ENCODE measurements around the gene GRIK2. TPM values are rescaled to one million over a fixed set of nuclear protein-coding genes. Genes with fewer than 3 reads are reported as not detected.

GRIK2 gene
- total RNA-seq, 4 donors from 2014 or later: 1.6 to 8.9 (median 8.6) TPM; not detected in 1

- Histone ChIP-seq H3K27me3 (no peaks in the 10 kb centered on the region), H3K4me1 (no peaks in the 10 kb centered on the region), H3K27ac (no peak overlapping the region), H3K36me3 (no peaks in the 10 kb centered on the region), H3K9me3 (no peaks in the 10 kb centered on the region), H3K4me3 (no peak overlapping the region)
- DNase-seq: no peak
- no peak for TF ChIP-seq POLR2A (IDR thresholded peaks at IDR 0.05)
- TF ChIP-seq, protein P1, sequence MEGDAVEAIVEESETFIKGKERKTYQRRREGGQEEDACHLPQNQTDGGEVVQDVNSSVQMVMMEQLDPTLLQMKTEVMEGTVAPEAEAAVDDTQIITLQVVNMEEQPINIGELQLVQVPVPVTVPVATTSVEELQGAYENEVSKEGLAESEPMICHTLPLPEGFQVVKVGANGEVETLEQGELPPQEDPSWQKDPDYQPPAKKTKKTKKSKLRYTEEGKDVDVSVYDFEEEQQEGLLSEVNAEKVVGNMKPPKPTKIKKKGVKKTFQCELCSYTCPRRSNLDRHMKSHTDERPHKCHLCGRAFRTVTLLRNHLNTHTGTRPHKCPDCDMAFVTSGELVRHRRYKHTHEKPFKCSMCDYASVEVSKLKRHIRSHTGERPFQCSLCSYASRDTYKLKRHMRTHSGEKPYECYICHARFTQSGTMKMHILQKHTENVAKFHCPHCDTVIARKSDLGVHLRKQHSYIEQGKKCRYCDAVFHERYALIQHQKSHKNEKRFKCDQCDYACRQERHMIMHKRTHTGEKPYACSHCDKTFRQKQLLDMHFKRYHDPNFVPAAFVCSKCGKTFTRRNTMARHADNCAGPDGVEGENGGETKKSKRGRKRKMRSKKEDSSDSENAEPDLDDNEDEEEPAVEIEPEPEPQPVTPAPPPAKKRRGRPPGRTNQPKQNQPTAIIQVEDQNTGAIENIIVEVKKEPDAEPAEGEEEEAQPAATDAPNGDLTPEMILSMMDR (IDR thresholded peaks at IDR 0.05): no peak
These were observed 289.4 kb downstream of the GRIK2 start for GRCh38 chr6:101682937-101683336.

DNA sequence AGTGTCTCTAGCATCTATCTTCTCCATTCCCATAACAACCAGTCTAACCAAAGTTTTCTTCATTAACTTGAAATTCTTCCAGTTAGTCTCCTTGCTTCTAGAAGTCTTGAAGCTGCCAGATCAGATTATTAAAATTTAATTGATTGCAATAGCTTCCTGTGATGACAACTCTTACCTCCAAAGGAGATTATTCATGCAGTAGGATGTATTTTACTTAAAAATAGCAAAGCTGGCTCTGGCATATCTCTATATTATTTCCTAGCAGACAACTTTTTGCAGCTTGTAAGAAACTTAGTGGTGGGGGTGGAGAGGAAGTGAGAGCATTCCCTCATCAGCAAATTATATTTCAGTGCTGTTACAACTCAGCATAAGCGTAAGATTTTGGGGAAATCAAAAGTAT, 290.4 kb downstream of the GRIK2 start:
- no peaks in the 10 kb centered on the region for H3K27me3 ChIP-seq
- DNase-seq: no peak
- TF ChIP-seq, protein P1 (IDR thresholded peaks at IDR 0.05): no peak
- TF ChIP-seq POLR2A (IDR thresholded peaks at IDR 0.05): no peak
- no peaks in the 10 kb centered on the region for H3K36me3 ChIP-seq
- H3K4me3 ChIP-seq: no peak overlapping the region
- H3K4me1 ChIP-seq: no peaks in the 10 kb centered on the region
- no peaks in the 10 kb centered on the region for H3K9me3 ChIP-seq
- H3K27ac ChIP-seq: no peak overlapping the region

DNA sequence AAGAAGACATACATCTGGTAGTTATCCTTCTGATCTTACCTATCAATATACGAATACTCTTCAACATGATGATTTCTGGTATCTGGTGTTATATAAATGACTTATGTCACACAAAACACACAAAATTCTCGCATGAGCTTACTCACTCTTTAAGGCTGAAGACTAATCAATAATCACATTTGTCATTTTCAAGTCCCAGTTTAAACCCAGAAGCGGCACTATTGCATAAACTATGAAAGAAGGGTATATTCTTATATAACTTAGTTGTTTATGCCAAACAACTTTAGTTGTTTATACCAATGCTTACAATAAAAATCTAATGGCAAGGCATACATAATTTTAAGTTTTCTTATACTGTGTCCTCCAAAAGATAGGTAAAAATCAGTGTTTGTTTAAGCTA, 293.1 kb downstream of the GRIK2 start:
- Histone ChIP-seq H3K9me3 (no peaks in the 10 kb centered on the region), H3K4me1 (no peaks in the 10 kb centered on the region)
- TF ChIP-seq, protein P1 (IDR thresholded peaks at IDR 0.05): no peak
- TF ChIP-seq POLR2A (IDR thresholded peaks at IDR 0.05): no peak

DNA sequence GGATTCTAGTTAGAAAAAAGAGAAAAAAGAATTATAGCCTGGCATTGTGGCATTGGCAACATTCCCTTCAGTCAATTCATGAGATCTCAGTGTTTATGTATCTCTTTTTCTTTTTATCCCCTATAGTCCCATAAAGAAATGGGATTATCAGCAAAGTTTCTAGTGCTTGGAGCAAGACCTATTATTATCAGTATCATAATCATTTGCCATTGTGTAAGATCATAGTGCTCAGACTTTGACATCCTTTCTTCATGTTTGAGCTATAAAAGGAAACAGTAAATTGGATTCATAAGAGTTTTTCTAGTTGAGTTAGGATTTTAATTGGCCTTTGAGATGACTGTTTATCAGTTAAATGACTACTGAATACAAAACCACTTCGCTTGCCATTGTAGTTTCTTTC, 295.6 kb downstream of the GRIK2 start:
- Histone ChIP-seq H3K9me3 (no peaks in the 10 kb centered on the region), H3K27me3 (no peaks in the 10 kb centered on the region), H3K4me1 (no peaks in the 10 kb centered on the region), H3K4me3 (no peak overlapping the region), H3K36me3 (no peaks in the 10 kb centered on the region), H3K27ac (no peak overlapping the region)
- TF ChIP-seq, protein P1 (IDR thresholded peaks at IDR 0.05): no peak
- no peak for TF ChIP-seq POLR2A (IDR thresholded peaks at IDR 0.05)
- DNase-seq: no peak

More for the DNA sequence above, 293.1 kb downstream of the GRIK2 start:
- Histone ChIP-seq H3K4me3 (no peak overlapping the region), H3K36me3 (no peaks in the 10 kb centered on the region), H3K27ac (no peak overlapping the region), H3K27me3 (no peaks in the 10 kb centered on the region)
- DNase-seq: no peak

DNA sequence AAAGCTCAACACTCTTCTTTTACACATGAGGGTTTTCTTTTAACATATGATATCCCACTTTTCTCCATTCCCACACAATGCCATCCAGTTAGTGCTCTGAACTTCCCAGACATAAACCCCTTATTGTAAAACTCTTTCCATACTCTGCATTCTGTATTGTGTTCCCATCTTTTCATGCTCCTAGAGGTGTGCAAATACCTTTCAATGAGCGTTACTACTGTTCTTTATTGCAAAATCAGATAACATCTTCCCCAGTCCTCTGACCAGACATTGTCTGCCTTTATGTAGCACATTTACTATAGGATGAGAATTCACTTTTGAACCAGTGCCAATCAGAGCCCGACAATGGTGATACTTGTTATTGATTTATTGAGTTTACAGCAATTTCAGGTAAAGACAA, 296.2 kb downstream of the GRIK2 start:
- Histone ChIP-seq H3K27me3 (no peaks in the 10 kb centered on the region), H3K36me3 (no peaks in the 10 kb centered on the region), H3K9me3 (no peaks in the 10 kb centered on the region), H3K4me3 (no peak overlapping the region), H3K27ac (no peak overlapping the region), H3K4me1 (no peaks in the 10 kb centered on the region)
- no peak for DNase-seq
- TF ChIP-seq POLR2A (IDR thresholded peaks at IDR 0.05): no peak
- TF ChIP-seq, protein P1 (IDR thresholded peaks at IDR 0.05): no peak

DNA sequence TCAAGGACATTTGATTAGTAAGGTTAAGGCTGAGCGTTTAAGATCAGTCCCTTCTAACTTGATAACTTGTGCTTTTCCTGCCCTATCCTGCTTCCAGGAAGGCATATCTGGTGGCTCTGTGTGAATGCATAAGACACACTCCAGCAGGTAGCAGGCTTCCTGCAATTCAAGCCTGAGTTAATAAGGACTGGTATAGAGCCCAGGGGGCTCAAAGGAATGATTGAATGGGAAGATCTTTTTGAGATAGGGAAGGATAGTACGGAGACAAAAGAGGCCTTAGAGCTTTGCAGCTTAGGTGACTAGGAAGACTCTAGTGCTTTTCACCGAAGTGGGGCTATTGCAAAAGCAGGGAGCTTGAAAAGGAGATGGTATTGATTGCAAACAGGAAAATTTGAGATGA, 307.1 kb downstream of the GRIK2 start:
- H3K4me3 ChIP-seq: no peak overlapping the region
- no peaks in the 10 kb centered on the region for H3K9me3 ChIP-seq
- DNase-seq: no peak
- TF ChIP-seq POLR2A (IDR thresholded peaks at IDR 0.05): no peak
- H3K27me3 ChIP-seq: no peaks in the 10 kb centered on the region
- no peaks in the 10 kb centered on the region for H3K36me3 ChIP-seq
- no peaks in the 10 kb centered on the region for H3K4me1 ChIP-seq
- H3K27ac ChIP-seq: no peak overlapping the region

All from Peyer's patch (tissue), 4 donors.